ENCODE measurements around the gene HOXD12. TPM values are rescaled to one million over a fixed set of nuclear protein-coding genes. Genes with fewer than 3 reads are reported as not detected.

Gene HOXD12
- total RNA-seq, 2 experiments from 2014 or later, result not detected

- ChIA-PET CTCF (interaction anchor here (0.5 kb wide), 1 partner anchor 57 kb away, joined by 3 read pairs; no protein-coding TSS in a partner anchor), POLR2A (no interaction called here)
Observed at GRCh38 chr2:176151442-176152287, 52.1 kb downstream of the HOXD12 start, which contains the start of gene HOXD4. HOXD4 (plus strand) TSS chr2:176151550; CDS start chr2:176151634, 84 bp downstream.

Other genes with a start within 250 kb of the HOXD12 start
- 10 to 100 TPM; 38.3 to 42.9 TPM for gene LNPK, start 97.5 kb upstream of the HOXD12 start, total RNA-seq
- gene EVX2, start 15.8 kb upstream of the HOXD12 start, total RNA-seq, result not detected
- not detected for gene HOXD13, start 7.1 kb upstream of the HOXD12 start, total RNA-seq
- not detected for gene HOXD11, start 7.5 kb downstream of the HOXD12 start, total RNA-seq
- gene HOXD10, start 17.0 kb downstream of the HOXD12 start, total RNA-seq, result not detected
- gene HOXD9, start 22.9 kb downstream of the HOXD12 start, total RNA-seq, result not detected
- gene HOXD8, start 29.9 kb downstream of the HOXD12 start, total RNA-seq, result not detected
- not detected for gene HOXD4, start 51.8 kb downstream of the HOXD12 start, total RNA-seq
- not detected for gene HOXD3, start 57.5 kb downstream of the HOXD12 start, total RNA-seq
- gene HOXD1, start 88.9 kb downstream of the HOXD12 start, total RNA-seq, result not detected
- 10 to 100 TPM; 27.4 to 28.6 TPM for gene MTX2, start 169.6 kb downstream of the HOXD12 start, total RNA-seq

All from activated CD8-positive, alpha-beta memory T cell treated with anti-CD3 and anti-CD28 coated beads for 36 hours (primary cell).